Renal cortex interstitium (tissue), 11 donors: Measurements from ENCODE around the gene ACOT7. TPM values are rescaled to one million over a fixed set of nuclear protein-coding genes. Genes with fewer than 3 reads are reported as not detected.
"Not testable (repeated sequence)": the region's sequence is repeated elsewhere in the genome, so short reads cannot be mapped to it uniquely, and the experiment has no call there.

Experiments used
- DNase-seq, 11 donors: peaks; one replicate each; pipeline ENCODE4 v3.0.0-alpha.2; 2013; ENCODE audit warnings: low read depth in 9 of 11, low spot score in 4 of 11; ENCODE audit errors: extremely low read depth in 1 of 11
- polyA plus RNA-seq, 3 donors: library from polyadenylated mRNA; unstranded; fragments of 120-200 nt; gene quantifications; one replicate each; pipeline ENCODE4 v1.2.1, GENCODE V29; 2013; ENCODE audit not compliant: insufficient read length in 3 of 3

Gene ACOT7
- polyA plus RNA-seq, 3 donors, result 24.7 to 36.6 (median 34.0) TPM

- DNase-seq, result no peak
These were observed 153.4 kb downstream of the ACOT7 start for GRCh38 chr1:6239950-6240768.

- no peak for DNase-seq
These were observed 154.3 kb downstream of the ACOT7 start for GRCh38 chr1:6239213-6239752.

GRCh38 chr1:6237093-6237492 lies 156.5 kb downstream of the ACOT7 start:
- DNase-seq, result no peak

DNA sequence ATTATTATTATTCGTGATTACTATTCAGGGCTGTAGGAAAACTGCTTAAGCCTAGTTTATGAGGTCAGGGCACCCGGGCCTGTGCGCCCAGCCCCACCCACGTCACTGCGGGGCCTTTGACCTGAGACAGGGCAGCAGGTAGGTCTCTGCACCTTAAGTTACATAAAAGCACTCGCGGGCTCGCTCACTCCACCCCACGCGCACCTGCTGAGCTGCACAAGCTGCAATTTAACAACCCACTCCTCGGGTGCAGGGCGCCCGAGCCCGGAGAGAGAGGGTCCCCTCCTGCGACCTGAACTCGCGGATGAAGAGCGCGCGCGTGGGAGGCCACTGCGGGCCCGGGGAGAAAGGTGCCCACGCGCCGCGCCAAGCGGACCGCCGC lies 158.3 kb downstream of the ACOT7 start:
- DNase-seq, result no peak

DNA sequence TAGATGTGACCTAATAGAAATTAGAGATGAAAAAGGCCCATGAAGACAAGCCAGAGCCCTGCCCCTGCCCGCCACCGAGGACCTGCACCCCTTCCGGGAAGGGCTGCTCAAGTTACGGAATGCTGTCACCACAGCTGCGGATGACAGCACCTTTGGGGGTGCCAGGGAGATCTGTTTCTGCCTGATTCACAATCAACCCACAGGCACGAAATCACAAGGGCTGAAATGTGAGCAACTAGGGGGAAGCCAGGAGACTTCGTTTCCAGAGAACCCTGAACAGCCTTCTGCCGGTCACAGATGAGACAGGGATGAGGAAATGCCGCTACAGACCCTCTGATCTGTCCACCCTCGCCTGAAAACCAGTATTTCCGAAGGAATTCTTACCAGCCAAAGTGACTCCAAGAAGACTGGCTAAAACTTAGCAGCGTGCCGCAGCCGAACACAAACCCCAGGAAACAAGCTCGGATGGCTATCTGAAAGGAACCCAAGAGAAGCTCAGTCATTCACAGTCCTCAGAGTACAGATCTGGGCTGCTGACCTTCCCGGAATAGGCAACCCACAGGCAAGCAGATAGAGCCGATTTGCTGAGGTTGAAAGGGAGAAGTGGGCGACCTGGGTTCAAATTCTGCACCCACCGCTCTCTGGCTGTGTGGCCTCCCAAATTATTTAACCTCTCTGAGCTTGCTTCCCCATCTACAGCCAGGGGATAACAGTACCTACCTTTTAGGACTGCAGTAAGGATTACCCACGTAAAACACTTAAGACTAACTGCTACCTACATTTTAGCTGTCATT lies 158.9 kb downstream of the ACOT7 start:
- no peak for DNase-seq

- no peak for DNase-seq
These were observed 160.2 kb downstream of the ACOT7 start for GRCh38 chr1:6233376-6233775.

DNA sequence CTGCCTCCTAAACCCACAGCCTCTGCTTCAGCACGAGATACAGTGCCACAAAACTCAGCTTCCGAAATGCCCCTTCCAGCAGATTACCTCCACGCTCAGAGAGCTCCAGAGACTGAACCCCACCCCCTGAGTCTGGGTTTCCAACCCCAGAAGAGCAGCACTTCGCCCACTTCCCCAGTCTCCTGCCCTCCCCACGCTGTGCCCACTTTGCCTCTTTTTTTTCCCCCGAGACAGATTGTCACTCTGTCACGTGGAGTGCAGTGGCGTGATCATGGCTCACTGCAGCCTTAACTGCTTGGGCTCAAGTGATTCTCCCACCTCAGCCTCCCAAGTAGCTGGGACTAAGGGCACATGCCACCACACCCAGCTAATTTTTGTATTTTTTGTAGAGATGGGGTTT lies 167.9 kb downstream of the ACOT7 start:
- DNase-seq, result no peak

DNA sequence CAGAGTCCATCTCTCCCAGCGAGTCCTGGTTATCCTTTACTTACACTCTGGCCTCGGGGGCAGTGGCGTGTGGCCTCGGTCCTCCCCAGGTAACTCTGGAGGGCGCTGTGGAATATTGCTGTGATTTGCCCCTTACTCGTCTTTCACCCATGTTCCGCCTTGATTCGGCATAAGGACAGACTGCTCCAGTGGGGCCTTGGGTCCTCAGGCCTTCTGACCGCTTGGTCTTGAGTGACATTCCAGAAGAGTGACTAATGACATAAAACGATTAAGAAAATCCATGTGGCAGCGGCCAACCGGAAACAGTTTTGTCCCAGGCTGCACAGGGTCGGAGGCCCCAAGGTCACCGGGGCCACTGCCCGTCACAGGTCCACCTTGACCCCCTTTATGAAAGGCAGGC lies 168.8 kb downstream of the ACOT7 start:
- no peak for DNase-seq

DNA sequence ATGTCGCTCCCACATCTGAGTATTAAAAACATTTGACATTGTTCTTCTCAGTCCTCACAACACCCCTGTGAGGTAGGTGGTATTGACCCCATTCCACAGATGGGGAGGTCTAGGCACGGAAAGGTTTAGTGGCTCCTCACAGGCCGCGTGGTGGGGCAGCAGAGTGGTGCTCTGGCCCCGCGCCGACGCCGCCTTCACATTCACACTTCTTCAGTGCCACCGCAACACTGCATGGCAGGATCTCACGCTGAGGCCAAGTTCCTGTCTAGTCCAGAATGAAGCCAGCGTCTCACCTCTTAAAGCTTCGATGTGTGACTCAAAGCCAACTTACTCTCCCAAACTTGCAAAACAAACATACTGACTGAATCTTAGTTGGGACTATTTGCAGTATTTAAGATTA lies 169.9 kb downstream of the ACOT7 start:
- DNase-seq, result no peak

GRCh38 chr1:6222636-6223035 lies 170.9 kb downstream of the ACOT7 start:
- no peak for DNase-seq

DNA sequence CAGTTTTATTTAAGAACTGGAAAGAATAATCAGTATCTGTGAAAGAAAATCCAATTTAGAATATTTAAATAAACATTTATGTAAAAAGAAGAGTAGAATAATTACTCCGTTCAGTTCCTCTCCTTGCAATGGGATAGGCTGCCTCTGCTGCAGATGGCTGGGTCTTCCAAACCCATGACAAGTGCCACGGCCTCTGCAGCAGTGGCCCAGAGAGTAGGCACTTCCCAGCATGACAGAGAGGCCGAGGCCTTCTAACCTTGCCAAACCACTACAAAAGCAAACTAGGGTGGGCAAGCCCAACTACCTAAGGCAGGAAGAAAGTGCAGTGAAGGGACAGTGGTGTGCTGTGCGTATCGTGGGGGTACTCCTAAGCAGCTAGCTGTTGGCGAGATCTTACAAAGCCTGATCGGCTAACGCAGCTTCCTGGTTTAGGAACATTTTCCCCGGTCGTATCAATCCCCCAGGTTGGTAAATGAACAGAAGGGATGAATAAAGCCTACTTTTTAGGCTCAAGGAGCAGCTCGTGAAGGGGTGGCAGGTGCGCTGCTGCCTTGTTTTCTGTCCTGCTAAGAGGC lies 172.3 kb downstream of the ACOT7 start:
- no peak for DNase-seq

DNA sequence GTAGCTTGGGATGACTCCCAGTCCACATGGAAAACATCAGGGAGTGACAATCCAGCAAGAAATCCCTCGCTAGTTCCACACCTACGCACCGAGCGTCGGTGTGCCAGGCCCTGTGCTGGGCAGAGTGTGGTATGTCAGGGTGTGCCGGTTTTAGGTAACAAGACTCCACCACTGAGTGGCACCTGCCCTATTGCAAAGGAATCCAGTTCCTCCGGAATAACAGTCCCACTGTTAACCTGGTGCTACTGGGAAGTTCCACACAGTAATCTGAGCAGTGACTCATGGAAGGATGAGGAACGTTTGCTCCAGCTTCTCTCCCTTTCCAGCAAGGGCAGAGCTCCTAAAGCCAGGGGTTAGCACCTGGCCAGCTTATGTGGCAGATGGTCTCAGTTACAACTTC lies 173.3 kb downstream of the ACOT7 start:
- no peak for DNase-seq

DNA sequence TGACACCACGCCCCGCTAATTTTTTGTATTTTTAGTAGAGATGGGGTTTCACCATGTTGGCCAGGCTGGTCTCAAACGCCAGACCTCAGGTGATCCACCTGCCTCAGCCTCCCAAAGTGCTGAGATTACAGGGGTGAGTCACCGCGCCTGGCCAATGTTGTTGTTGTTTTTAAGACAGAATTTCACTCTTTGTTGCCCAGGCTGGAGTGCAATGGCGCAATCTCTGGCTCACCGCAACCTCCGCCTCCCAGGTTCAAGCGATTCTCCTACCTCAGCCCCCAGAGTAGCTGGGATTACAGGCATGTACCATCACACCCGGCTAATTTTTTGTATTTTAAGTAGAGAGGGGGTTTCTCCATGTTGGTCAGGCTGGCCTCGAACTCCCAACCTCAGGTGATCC lies 173.9 kb downstream of the ACOT7 start:
- DNase-seq, result not testable (repeated sequence)

GRCh38 chr1:6218375-6219164 lies 175.0 kb downstream of the ACOT7 start:
- no peak for DNase-seq

Other genes starting within 250 kb of the ACOT7 start
- gene CHD5, start 213.4 kb downstream of the ACOT7 start, polyA plus RNA-seq, result under 1 TPM; 0.22 to 0.54 (median 0.37) TPM
- 100 to 1,000 TPM; 559 to 669 (median 607) TPM for gene RPL22, start 194.2 kb downstream of the ACOT7 start, polyA plus RNA-seq
- gene RNF207, start 187.6 kb downstream of the ACOT7 start, polyA plus RNA-seq, result 10 to 100 TPM; 20.0 to 52.0 (median 25.4) TPM
- gene ICMT, start 157.8 kb downstream of the ACOT7 start, polyA plus RNA-seq, result 10 to 100 TPM; 52.9 to 62.4 (median 59.3) TPM
- not detected for gene HES3, start 149.6 kb downstream of the ACOT7 start, polyA plus RNA-seq
- gene GPR153, start 132.7 kb downstream of the ACOT7 start, polyA plus RNA-seq, result 1 to 10 TPM; 4.7 to 8.7 (median 6.9) TPM
- under 1 TPM; 0.17 to 0.89 (median 0.33) TPM for gene HES2, start 26.2 kb upstream of the ACOT7 start, polyA plus RNA-seq
- 10 to 100 TPM; 12.4 to 31.4 (median 15.6) TPM for gene ESPN, start 31.0 kb upstream of the ACOT7 start, polyA plus RNA-seq
- gene TNFRSF25, start 72.4 kb upstream of the ACOT7 start, polyA plus RNA-seq, result 10 to 100 TPM in 2 of 3 donors, 1 to 10 TPM in 1; 9.0 to 25.7 (median 16.6) TPM
- 10 to 100 TPM; 12.8 to 24.6 (median 18.4) TPM for gene PLEKHG5, start 97.9 kb upstream of the ACOT7 start, polyA plus RNA-seq
- gene NOL9, start 160.7 kb upstream of the ACOT7 start, polyA plus RNA-seq, result 10 to 100 TPM; 14.8 to 18.5 (median 18.1) TPM
- under 1 TPM in 2 of 3 donors, not detected in 1; 0.06 to 0.29 TPM for gene TAS1R1, start 161.5 kb upstream of the ACOT7 start, polyA plus RNA-seq
- 10 to 100 TPM; 26.0 to 40.0 (median 34.0) TPM for gene ZBTB48, start 186.2 kb upstream of the ACOT7 start, polyA plus RNA-seq
- gene KLHL21, start 209.1 kb upstream of the ACOT7 start, polyA plus RNA-seq, result 10 to 100 TPM; 12.1 to 17.7 (median 15.4) TPM
- 10 to 100 TPM; 25.2 to 27.1 (median 26.9) TPM for gene PHF13, start 220.0 kb upstream of the ACOT7 start, polyA plus RNA-seq
- 10 to 100 TPM; 16.3 to 25.6 (median 20.3) TPM for gene THAP3, start 231.1 kb upstream of the ACOT7 start, polyA plus RNA-seq